Measurements from ENCODE around the gene CHM. TPM values are rescaled to one million over a fixed set of nuclear protein-coding genes. Genes with fewer than 3 reads are reported as not detected.

Gene CHM
- total and polyA plus RNA-seq, 2 of the 8 experiments (the other 6 are each of a cell fraction or from before 2014, with no cell fraction given), result 8.6 to 15.5 TPM

GRCh38 chrX:85865324-85865723, 182.0 kb downstream of the CHM start:
- CTCF ChIA-PET (ENCODE audit: partially characterized antibody), result no interaction called here
- Histone ChIP-seq H4K8ac (ENCODE audit: extremely low read depth, insufficient read depth, low read length) (no peak overlapping the region), H3K14ac (ENCODE audit: insufficient read length) (no peak overlapping the region), H3K36me3 (ENCODE audit: control insufficient read depth in 2 of 4, insufficient read depth in 4 of 4, low read length in 3 of 4) (peaks cover 0 to 5% (median 2%) of the 10 kb centered on the region in 4 experiments; a peak in 2 of 8 replicates), H3K23me2 (ENCODE audit: low read depth, low read length) (no peaks in the 10 kb centered on the region), H2BK12ac (ENCODE audit: low read depth, low read length) (no peak overlapping the region), H4K20me1 (replicated peaks in 1 of 2; ENCODE audit: control insufficient read depth in 1 of 2, insufficient read depth in 2 of 2, low read length in 2 of 2) (no peaks in the 10 kb centered on the region), H3K23ac (ENCODE audit: insufficient read length) (no peak overlapping the region), H4K91ac (replicated peaks; ENCODE audit: insufficient read length, low read length) (no peak overlapping the region), H3K4me1 (replicated peaks in 1 of 4; ENCODE audit: control insufficient read depth in 3 of 4, insufficient read depth in 4 of 4, low read length in 3 of 4) (no peaks in the 10 kb centered on the region), H2BK5ac (ENCODE audit: low read depth, low read length) (no peak overlapping the region), H4K5ac (ENCODE audit: insufficient read length, low read depth, low read length) (no peak overlapping the region), H2BK15ac (ENCODE audit: low read length) (no peak overlapping the region), H2AFZ (ENCODE audit: low read length) (no peak overlapping the region), H3K4me3 (ENCODE audit: extremely low read depth in 1 of 4, insufficient read depth in 2 of 4, low read depth in 3 of 4, low read length in 4 of 4) (no peak overlapping the region), H3K56ac (replicated peaks; ENCODE audit: insufficient read length, low read depth, low read length) (no peak overlapping the region), H3K4ac (replicated peaks; ENCODE audit: insufficient read length, low read depth, low read length) (no peak overlapping the region), H3K79me2 (ENCODE audit: control insufficient read depth in 1 of 2, insufficient read depth in 2 of 2, low read length in 2 of 2) (no peaks in the 10 kb centered on the region), H3K27me3 (replicated peaks in 1 of 4; ENCODE audit: control insufficient read depth in 3 of 4, extremely low read depth in 1 of 4, insufficient read depth in 3 of 4, low read length in 3 of 4) (no peaks in the 10 kb centered on the region), H3K18ac (ENCODE audit: extremely low read depth, low read length) (no peak overlapping the region), H3K27ac (ENCODE audit: low read depth, low read length) (no peak overlapping the region), H3K79me1 (ENCODE audit: low read depth, low read length) (no peaks in the 10 kb centered on the region), H3K9me3 (ENCODE audit: insufficient read depth in 2 of 2, low read depth in 1 of 2, low read length in 1 of 2) (no peaks in the 10 kb centered on the region), H2BK120ac (replicated peaks; ENCODE audit: low read depth, low read length) (no peak overlapping the region), H2BK20ac (ENCODE audit: low read length) (no peak overlapping the region), H3K4me2 (ENCODE audit: insufficient read depth in 1 of 2, low read depth in 2 of 2, low read length in 2 of 2) (no peak overlapping the region), H3K9ac (replicated peaks in 1 of 4; ENCODE audit: extremely low read depth in 1 of 4, low read depth in 3 of 4, low read length in 3 of 4) (no peak overlapping the region), H2AK5ac (ENCODE audit: low read depth, low read length) (no peak overlapping the region)
- FAIRE-seq (no peak), DNase-seq (ENCODE audit: low read depth in 1 of 2, low spot score in 2 of 2) (no peak)
- POLR2A ChIA-PET (ENCODE audit: partially characterized antibody), result no interaction called here
- TF ChIP-seq TEAD4 (IDR thresholded peaks at IDR 0.05; ENCODE audit: low read depth, low read length) (no peak), ZNF274 (IDR thresholded peaks at IDR 0.05; ENCODE audit: borderline replicate concordance, extremely low read depth, low read length) (no peak), E2F6 (IDR thresholded peaks at IDR 0.05) (no peak), KDM4A (IDR thresholded peaks at IDR 0.05; ENCODE audit: low read depth, low read length, severe bottlenecking) (no peak), CHD1 (IDR thresholded peaks at IDR 0.05; ENCODE audit: low read depth, low read length) (no peak), YY1 (IDR thresholded peaks at IDR 0.05; ENCODE audit: low read depth, low read length) (no peak), KDM1A (IDR thresholded peaks at IDR 0.05; ENCODE audit: borderline replicate concordance, low read length) (no peak), SAP30 (IDR thresholded peaks at IDR 0.05; ENCODE audit: insufficient read depth, insufficient replicate concordance, low read length) (no peak), GABPA (IDR thresholded peaks at IDR 0.05; ENCODE audit: borderline replicate concordance, insufficient read depth, low read length) (no peak), CBX8 (IDR thresholded peaks at IDR 0.05; ENCODE audit: borderline replicate concordance, low read depth, low read length) (no peak)
